ENCODE measurements around the gene SEC61G. TPM values are rescaled to one million over a fixed set of nuclear protein-coding genes. Genes with fewer than 3 reads are reported as not detected.

The SEC61G gene
- total RNA-seq, 2 donors from 2014 or later = 165 to 192 TPM

DNA sequence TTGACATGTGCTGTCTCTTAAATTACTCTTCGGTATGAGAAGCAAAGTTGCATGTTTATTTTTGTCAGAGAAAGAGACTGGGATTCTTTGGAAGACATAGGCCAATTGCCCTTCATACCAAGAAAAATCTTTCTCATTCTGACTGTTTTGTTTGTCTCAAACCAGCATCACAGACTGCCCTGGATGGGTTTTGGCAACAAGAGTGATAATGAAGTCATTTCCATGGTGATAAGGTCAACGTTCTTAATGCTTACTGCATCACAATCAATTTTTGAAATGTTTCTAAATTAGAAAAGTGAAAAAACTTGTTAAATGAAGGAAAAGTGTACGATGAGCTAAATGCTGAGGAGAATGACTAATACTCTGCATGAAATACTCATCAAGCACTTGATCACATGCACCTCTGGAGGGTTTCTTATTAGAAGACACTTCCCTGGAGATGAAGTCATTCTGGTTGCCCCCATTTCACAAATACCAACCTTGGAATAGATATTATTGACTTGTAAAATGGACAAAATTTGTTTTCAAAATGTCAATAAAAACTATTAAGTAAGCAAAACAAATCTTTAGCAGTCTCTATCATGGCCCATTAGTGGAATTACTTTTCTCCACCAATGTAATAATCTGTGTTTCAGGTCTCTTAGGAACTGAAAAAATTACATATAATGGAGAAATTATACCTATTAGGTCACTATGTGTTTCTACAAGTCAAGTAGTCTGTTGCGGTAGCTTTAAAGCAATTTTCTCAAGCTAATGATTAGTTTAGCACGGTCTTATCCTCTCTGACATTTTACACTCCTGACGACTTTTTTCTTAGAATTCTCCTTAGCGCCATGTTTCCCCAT lies 19.9 kb upstream of the SEC61G start:
- ATAC-seq (replicated peaks) = no peak
- Mint-ChIP-seq H3K36me3 (ENCODE audit: low read depth) (no peaks in the 10 kb centered on the region), H3K4me3 (no peak overlapping the region), H3K9me3 (peaks cover 10% of the 10 kb centered on the region), H3K27ac (no peak overlapping the region), H3K27me3 (peaks cover 11% of the 10 kb centered on the region), H3K4me1 (no peaks in the 10 kb centered on the region)

DNA sequence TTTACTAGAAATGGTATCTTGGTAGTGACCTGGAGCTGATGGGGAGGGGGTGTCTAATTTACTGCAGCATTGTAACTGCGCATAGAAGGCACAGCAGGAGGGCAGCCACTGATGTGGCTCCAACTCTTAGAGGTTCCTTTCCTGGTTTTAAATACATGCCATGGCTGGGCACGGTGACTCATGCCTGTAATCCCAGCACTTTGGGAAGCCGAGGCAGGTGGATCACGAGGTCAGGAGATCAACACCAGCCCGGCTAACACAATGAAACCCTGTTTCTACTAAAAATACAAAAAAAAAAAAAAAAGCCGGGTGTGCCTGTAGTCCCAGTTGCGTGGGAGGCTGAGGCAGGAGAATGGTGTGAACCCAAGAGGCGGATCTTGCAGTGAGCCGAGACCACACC lies 19.2 kb upstream of the SEC61G start:
- Mint-ChIP-seq H3K27ac (no peak overlapping the region), H3K9me3 (peaks cover 10% of the 10 kb centered on the region), H3K36me3 (ENCODE audit: low read depth) (no peaks in the 10 kb centered on the region), H3K4me1 (no peaks in the 10 kb centered on the region), H3K27me3 (peaks cover 11% of the 10 kb centered on the region), H3K4me3 (no peak overlapping the region)
- ATAC-seq (replicated peaks) = no peak

DNA sequence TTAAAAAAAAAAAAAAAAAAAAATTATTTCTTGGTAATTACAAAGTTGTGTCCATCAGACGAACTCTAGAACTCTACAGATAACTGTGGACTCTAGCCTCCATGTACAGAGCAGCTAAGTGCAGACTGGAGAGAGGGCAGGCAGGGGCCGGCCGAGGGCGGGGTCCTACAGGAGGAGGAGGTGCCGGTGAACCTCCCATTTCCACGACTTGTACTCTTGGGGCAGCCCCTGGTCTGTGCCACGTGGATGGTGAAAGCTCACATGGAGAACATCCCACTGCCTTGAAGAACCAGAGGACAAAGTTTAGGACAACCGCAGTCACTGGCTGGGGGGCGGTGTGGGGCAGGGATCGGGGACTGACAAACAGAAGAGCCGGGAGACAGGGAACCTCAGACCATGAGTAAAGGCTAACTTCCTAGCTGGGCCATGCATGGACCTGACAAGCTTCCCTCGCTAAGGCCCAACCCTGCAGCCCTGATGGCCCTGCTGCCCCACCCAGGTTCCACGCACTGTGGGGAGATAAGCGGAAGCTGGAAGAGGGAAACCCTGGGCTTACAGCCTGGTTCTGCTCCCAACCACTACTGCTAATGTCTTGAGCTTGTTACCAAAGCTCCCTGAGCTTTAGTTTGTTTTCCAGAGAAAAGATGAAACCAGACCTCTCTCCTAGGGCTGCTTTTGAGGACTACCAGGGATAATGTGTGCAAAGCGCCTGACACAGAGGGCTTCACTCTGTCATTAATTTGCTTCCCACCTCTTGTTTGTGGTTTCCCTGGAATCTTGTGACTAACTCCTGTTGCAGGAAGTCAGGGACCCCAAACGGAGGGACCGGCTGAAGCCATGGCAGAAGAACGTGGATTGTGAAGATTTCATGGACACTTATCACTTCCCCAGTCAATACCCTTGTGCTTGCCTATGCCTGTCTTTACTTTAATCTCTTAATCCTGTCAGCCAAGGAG lies 16.1 kb upstream of the SEC61G start:
- Mint-ChIP-seq H3K27me3 (peaks cover 8% of the 10 kb centered on the region), H3K4me1 (no peaks in the 10 kb centered on the region), H3K36me3 (ENCODE audit: low read depth) (no peaks in the 10 kb centered on the region), H3K9me3 (peaks cover 10% of the 10 kb centered on the region), H3K27ac (no peak overlapping the region), H3K4me3 (no peak overlapping the region)
- no peak for ATAC-seq (replicated peaks)

DNA sequence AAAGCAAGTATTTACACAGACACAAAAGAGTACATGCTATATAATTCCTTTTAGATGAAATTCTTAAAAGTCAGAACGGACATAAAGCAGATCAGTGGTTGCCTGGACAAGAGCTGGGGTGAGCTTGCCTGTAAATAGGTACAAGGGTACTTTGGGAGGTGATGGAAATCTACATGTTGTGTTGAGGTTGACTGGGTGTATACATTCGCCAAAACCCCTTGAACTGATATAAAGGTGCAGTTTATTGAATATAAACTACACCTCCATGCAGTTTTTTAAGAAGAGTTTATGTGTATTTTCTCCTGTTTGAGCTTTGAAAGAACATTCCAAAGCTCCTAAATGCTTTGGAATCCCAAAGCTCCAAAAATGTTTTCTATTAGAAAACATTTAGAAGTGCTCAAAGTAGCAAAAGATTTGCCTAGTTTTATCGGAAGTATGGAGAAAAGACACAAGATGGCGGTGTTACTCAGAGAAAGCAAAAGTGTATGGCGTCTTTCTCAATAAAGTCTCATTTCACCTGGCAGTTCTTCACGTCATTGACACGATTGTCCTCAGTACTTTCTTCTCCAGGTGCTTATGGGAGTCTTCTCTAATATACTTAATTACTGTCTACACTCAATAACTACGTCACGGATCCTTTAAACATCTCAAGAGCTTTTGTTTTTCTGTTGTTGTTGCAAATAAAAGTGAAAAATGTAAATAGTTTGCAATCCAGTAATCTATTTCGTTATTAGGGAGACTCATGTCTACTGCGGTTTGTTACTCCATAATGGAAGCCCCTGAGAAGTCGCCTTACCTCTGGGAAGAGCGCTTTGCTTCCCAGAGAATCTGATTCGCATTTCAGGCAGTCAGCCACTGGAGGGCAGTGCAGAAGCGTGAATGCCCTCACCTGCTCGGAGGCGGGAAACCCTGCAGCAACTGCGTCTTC lies 14.7 kb upstream of the SEC61G start:
- no peaks in the 10 kb centered on the region for H3K4me1 Mint-ChIP-seq
- H3K4me3 Mint-ChIP-seq = peak overlapping the region; percentile 70
- ATAC-seq (replicated peaks) = peak; percentile 88

DNA sequence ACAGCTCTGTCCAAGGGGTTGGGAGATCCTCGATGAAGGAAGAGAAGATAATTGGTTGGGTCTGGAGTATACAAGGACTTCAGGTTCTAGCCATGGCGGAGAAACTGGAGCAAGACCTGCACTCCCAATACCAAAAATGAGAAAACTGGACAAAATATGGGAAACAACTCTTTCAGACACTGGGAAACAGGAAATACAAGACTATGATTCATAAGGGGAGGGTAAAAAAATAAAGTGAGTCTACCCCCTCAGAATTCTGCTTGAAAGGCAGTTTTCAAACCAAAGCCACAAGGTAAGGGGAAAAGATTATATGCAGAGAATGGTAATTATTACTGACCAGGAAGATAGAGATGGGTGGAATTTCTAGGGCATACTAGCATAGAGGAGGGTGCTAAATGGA lies 10.2 kb upstream of the SEC61G start:
- no peak for ATAC-seq (replicated peaks)
- H3K36me3 Mint-ChIP-seq (ENCODE audit: low read depth) = no peaks in the 10 kb centered on the region
- H3K27me3 Mint-ChIP-seq = peaks cover 23% of the 10 kb centered on the region
- H3K27ac Mint-ChIP-seq = no peak overlapping the region
- H3K4me3 Mint-ChIP-seq = no peak overlapping the region
- no peaks in the 10 kb centered on the region for H3K4me1 Mint-ChIP-seq
- H3K9me3 Mint-ChIP-seq = no peaks in the 10 kb centered on the region

More for the DNA sequence above, 14.7 kb upstream of the SEC61G start:
- H3K27me3 Mint-ChIP-seq = peaks cover 14% of the 10 kb centered on the region
- H3K9me3 Mint-ChIP-seq = peaks cover 10% of the 10 kb centered on the region
- no peaks in the 10 kb centered on the region for H3K36me3 Mint-ChIP-seq (ENCODE audit: low read depth)
- peak overlapping the region; percentile 58 for H3K27ac Mint-ChIP-seq

DNA sequence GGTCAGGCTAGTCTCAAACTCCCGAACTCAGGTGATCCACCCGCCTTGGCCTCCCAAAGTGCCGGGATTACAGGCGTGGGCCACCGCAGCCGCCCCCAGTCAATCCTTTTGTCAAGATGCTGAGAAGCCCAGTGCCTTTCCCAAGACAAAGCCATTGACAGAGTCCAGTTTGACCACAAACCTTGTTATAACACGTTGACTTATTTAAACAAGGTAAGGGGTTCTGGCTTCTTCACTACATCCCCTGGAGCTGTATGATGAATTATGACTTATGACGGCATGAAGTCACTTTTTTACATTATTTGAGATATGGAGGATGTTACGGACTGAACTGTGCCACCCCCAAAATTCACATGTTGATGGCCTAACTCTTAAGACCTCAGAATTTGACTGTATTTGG lies 5.8 kb upstream of the SEC61G start:
- no peaks in the 10 kb centered on the region for H3K4me1 Mint-ChIP-seq
- no peaks in the 10 kb centered on the region for H3K9me3 Mint-ChIP-seq
- no peak overlapping the region for H3K4me3 Mint-ChIP-seq
- no peak overlapping the region for H3K27ac Mint-ChIP-seq
- peaks cover 5% of the 10 kb centered on the region for H3K36me3 Mint-ChIP-seq (ENCODE audit: low read depth)
- H3K27me3 Mint-ChIP-seq = peaks cover 20% of the 10 kb centered on the region
- no peak for ATAC-seq (replicated peaks)

DNA sequence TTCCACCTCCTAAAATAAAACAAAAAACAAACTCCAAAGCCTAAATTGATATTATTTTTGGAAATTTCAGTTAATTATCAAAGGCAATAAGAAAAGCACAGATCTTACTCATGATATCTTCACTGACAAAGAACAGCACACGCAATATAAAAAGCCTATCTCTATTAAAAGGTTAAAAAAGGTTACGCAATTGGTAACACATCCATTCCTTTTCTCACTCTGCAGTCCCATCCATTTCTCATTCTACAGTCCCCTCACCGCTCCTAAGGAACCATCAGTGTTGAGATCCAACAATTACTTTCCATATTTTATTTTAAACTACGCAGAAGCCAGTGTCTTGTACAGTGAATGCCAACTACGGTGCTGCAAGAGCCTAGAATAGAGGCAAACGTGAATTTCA lies 1.3 kb downstream of the SEC61G start:
- H3K4me1 Mint-ChIP-seq = peaks cover 12% of the 10 kb centered on the region
- H3K27me3 Mint-ChIP-seq = no peaks in the 10 kb centered on the region
- no peak for ATAC-seq (replicated peaks)
- peak overlapping the region; percentile 98 for H3K4me3 Mint-ChIP-seq
- H3K27ac Mint-ChIP-seq = peak overlapping the region; percentile 99
- H3K9me3 Mint-ChIP-seq = no peaks in the 10 kb centered on the region
- peaks cover 74% of the 10 kb centered on the region for H3K36me3 Mint-ChIP-seq (ENCODE audit: low read depth)

DNA sequence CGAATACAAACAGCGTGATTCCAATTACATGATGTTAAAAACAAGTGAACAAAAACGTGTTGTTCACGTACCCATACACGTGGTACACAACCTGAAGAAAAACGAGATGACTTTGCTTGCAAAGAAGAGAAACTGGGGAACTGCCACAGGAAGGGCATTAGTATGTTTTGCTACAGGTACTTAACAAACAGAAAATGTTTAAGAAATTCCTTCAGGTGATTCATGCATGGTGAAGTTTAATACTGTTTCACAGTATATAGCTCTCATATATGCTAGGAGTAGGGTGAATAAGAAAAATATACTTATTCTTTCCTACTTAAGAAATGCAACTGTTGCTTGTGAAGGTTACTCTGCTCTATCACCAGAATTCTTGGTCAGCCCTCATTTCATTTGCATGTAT lies 9.8 kb downstream of the SEC61G start:
- ATAC-seq (replicated peaks) = no peak
- H3K9me3 Mint-ChIP-seq = no peaks in the 10 kb centered on the region
- H3K4me1 Mint-ChIP-seq = peaks cover 20% of the 10 kb centered on the region
- no peak overlapping the region for H3K4me3 Mint-ChIP-seq
- no peaks in the 10 kb centered on the region for H3K27me3 Mint-ChIP-seq
- H3K27ac Mint-ChIP-seq = no peak overlapping the region
- peaks cover 93% of the 10 kb centered on the region for H3K36me3 Mint-ChIP-seq (ENCODE audit: low read depth)

DNA sequence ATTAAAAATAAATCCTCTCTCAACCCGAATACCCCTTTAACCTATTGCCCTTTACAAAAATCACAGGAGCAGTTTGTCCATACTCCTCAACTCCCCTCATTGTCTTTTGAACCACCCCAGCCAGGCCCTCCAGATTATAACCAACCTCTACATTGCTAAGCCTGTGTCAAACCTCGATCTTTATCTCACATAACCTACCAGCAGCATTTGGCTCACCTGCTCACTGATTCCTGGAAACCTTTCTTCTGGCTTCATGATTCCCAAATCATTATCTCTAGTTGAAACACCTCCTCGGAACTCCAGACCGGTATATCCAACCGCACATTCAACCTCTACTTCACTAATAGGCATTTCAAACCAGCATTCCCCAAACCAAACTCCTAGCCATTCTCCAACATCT lies 11.8 kb downstream of the SEC61G start:
- Mint-ChIP-seq H3K27ac (no peak overlapping the region), H3K36me3 (ENCODE audit: low read depth) (peaks cover 73% of the 10 kb centered on the region), H3K4me1 (peaks cover 14% of the 10 kb centered on the region), H3K4me3 (no peak overlapping the region), H3K9me3 (no peaks in the 10 kb centered on the region), H3K27me3 (no peaks in the 10 kb centered on the region)
- no peak for ATAC-seq (replicated peaks)

DNA sequence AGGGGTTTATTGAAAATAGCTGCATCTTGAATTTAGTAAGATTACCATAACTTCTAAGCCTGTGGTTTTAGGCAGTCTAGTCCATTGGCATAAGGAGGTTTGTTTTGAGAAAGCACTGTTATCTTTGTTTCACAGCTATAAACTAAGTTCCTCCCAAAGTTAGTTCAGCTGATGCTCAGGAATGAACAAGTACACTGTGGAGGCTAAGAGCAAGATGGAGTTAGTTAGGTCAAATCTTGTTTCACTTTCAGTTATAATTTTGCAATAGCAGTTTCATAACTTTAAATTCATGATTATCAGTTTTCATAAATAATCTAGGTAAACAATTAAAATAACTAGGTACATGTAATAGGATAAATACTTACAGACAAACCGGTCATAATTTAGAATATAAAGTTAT lies 15.4 kb downstream of the SEC61G start:
- ATAC-seq (replicated peaks) = no peak
- H3K4me1 Mint-ChIP-seq = peaks cover 14% of the 10 kb centered on the region
- no peaks in the 10 kb centered on the region for H3K27me3 Mint-ChIP-seq
- H3K4me3 Mint-ChIP-seq = no peak overlapping the region
- H3K9me3 Mint-ChIP-seq = no peaks in the 10 kb centered on the region
- H3K27ac Mint-ChIP-seq = no peak overlapping the region
- peaks cover 36% of the 10 kb centered on the region for H3K36me3 Mint-ChIP-seq (ENCODE audit: low read depth)

DNA sequence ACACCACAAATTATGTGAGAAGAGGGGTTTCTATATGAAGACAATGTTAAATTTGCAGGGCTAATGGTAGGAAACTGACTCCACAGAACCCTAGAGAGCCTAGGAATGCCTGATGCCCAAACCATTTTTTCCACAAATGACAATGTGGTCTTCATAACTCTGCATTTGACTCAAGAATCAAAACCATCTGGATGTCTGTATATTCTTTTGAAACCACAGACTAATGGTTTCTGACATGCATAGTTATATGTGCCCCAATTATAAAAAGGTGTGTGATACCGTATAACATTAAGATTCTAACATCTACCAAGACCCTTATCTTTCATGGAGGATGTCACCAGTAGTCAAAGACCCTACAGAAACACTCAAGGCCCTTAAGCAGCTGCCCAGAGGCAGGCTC lies 20.3 kb downstream of the SEC61G start:
- H3K9me3 Mint-ChIP-seq = peaks cover 8% of the 10 kb centered on the region
- no peak overlapping the region for H3K4me3 Mint-ChIP-seq
- H3K27ac Mint-ChIP-seq = no peak overlapping the region
- H3K36me3 Mint-ChIP-seq (ENCODE audit: low read depth) = no peaks in the 10 kb centered on the region
- no peak for ATAC-seq (replicated peaks)
- no peaks in the 10 kb centered on the region for H3K27me3 Mint-ChIP-seq
- H3K4me1 Mint-ChIP-seq = no peaks in the 10 kb centered on the region

DNA sequence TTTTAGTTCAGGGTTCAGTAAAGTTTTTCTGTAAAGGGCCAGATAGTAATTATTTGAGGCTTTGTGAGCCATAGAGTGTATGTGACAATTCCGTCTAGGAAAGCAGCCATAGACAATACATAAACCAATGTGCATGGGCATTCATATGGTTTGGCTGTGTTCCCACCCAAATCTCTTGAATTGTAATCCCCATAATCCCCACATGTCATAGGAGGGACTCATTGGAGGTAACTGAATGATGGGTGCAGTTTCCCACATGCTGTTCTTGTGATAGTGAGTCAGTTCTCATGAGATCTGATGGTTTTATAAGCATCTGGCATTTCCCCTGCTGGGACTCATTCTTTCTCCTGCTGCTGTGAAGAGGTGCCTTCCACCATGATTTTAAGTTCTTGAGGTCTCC lies 29.9 kb downstream of the SEC61G start:
- no peak for ATAC-seq (replicated peaks)
- H3K4me1 Mint-ChIP-seq = no peaks in the 10 kb centered on the region
- no peaks in the 10 kb centered on the region for H3K36me3 Mint-ChIP-seq (ENCODE audit: low read depth)
- no peak overlapping the region for H3K27ac Mint-ChIP-seq
- no peaks in the 10 kb centered on the region for H3K27me3 Mint-ChIP-seq
- H3K4me3 Mint-ChIP-seq = no peak overlapping the region
- H3K9me3 Mint-ChIP-seq = no peaks in the 10 kb centered on the region

DNA sequence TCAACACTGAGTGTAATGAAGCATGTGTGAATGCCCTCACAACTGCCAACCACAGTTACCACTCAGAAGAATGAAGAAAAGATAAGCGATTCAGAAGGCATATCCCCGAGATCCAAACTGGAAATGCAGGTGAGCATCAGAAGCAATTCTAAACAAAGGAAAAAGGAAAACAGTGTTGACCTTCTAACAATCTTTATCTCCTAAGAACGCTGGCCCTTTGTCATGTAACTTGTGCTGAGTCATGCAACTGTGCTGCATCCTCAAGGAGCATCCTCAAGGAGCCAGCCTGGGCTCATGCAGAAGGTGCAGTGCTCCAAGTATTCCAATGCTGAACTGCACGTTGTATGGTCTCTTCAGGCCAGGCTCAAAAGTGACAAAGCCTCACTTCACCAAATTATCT lies 30.6 kb downstream of the SEC61G start:
- H3K27me3 Mint-ChIP-seq = no peaks in the 10 kb centered on the region
- H3K9me3 Mint-ChIP-seq = no peaks in the 10 kb centered on the region
- no peak for ATAC-seq (replicated peaks)
- H3K27ac Mint-ChIP-seq = no peak overlapping the region
- no peaks in the 10 kb centered on the region for H3K4me1 Mint-ChIP-seq
- no peak overlapping the region for H3K4me3 Mint-ChIP-seq
- H3K36me3 Mint-ChIP-seq (ENCODE audit: low read depth) = no peaks in the 10 kb centered on the region

DNA sequence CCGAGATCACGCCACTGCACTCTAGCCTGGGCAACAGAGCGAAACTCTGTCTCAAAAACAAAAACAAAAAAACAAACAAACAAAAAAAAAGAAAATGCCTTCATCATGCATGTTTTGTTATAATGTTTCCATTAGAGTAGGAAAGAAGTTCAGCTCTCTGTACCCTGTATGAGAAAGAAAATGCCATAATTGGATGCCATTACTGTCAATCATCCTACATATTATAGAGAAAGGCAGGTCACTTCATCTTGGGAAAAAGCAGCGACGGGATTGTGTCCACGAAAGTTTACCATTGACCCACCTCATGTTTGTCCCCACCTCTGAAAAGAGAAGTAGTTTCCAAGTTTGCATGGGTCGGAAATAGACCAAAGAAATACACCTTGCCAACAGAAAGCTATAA lies 33.8 kb downstream of the SEC61G start:
- no peaks in the 10 kb centered on the region for H3K27me3 Mint-ChIP-seq
- H3K4me1 Mint-ChIP-seq = no peaks in the 10 kb centered on the region
- no peak for ATAC-seq (replicated peaks)
- no peak overlapping the region for H3K4me3 Mint-ChIP-seq
- H3K9me3 Mint-ChIP-seq = peaks cover 3% of the 10 kb centered on the region
- H3K36me3 Mint-ChIP-seq (ENCODE audit: low read depth) = no peaks in the 10 kb centered on the region
- no peak overlapping the region for H3K27ac Mint-ChIP-seq
